ENCODE data around the gene NBR1.
"Not testable (repeated sequence)": the region's sequence is repeated elsewhere in the genome, so short reads cannot be mapped to it uniquely, and the experiment has no call there.

GRCh38 chr17:43159957-43160356, 11.1 kb upstream of the NBR1 start:
- not testable (repeated sequence) for TF ChIP-seq CTCF (conservative IDR thresholded peaks at IDR 0.05; ENCODE audit: low read depth, low read length); SMC3 (IDR thresholded peaks at IDR 0.05; ENCODE audit: low read depth, low read length); POLR2A (IDR thresholded peaks at IDR 0.05; ENCODE audit: low read depth, low read length); NFE2L2 (IDR thresholded peaks at IDR 0.05; ENCODE audit: low read depth, low read length); CHD1 (IDR thresholded peaks at IDR 0.05; ENCODE audit: low read depth, low read length); BHLHE40 (IDR thresholded peaks at IDR 0.05; ENCODE audit: low read depth, low read length); CEBPB (IDR thresholded peaks at IDR 0.05; ENCODE audit: low read depth, low read length)
